SJCRH30 (cell line): ENCODE data around the gene BFSP1. TPM values are rescaled to one million over a fixed set of nuclear protein-coding genes. Genes with fewer than 3 reads are reported as not detected.

Experiments
- DNase-seq, 2 experiments: peaks; one replicate each; pipeline ENCODE4 v3.0.0-alpha.2; 2015 to 2020
- H3K27ac ChIP-seq: fragments of 250-450 bp; sonication (Bioruptor Pico); 2 replicates; pipeline ENCODE4 v1.5.1; 2020; ENCODE audit warnings: mild to moderate bottlenecking, moderate library complexity
- H3K27me3 ChIP-seq: fragments of 250-450 bp; sonication (Bioruptor Pico); 2 replicates; pipeline ENCODE4 v1.5.1; 2020; ENCODE audit warnings: mild to moderate bottlenecking, moderate library complexity
- H3K36me3 ChIP-seq: fragments of 250-450 bp; sonication (Bioruptor Pico); 2 replicates; pipeline ENCODE4 v1.5.1; 2020; ENCODE audit warnings: mild to moderate bottlenecking, moderate library complexity
- H3K4me1 ChIP-seq: fragments of 250-450 bp; sonication (Bioruptor Pico); 2 replicates; pipeline ENCODE4 v1.5.1; 2020; ENCODE audit warnings: mild to moderate bottlenecking, moderate library complexity
- H3K4me3 ChIP-seq: fragments of 250-450 bp; sonication (Bioruptor Pico); 2 replicates; pipeline ENCODE4 v1.5.1; 2020; ENCODE audit warnings: mild to moderate bottlenecking, moderate library complexity
- H3K9me3 ChIP-seq: fragments of 250-450 bp; sonication (Bioruptor Pico); replicated peaks from 2 replicates; pipeline ENCODE4 v1.5.1; 2020; ENCODE audit warnings: mild to moderate bottlenecking, moderate library complexity
- total RNA-seq: library from RNA; depleted of rRNA; stranded (reverse); fragments of >200 nt; shearing (Covaris generic); gene quantifications from 2 replicates; pipeline ENCODE4 v1.2.3, GENCODE V29; 2014

Gene BFSP1
- total RNA-seq, 1 experiment from 2014 or later: not detected

GRCh38 chr20:17503301-17504065 is 27.7 kb downstream of the BFSP1 start:
- no peak for DNase-seq
- H3K4me1 ChIP-seq: peaks cover 3% of the 10 kb centered on the region; the same call in 1 of the 2 replicates
- H3K4me3 ChIP-seq: no peak overlapping the region
- no peaks in the 10 kb centered on the region for H3K36me3 ChIP-seq
- peaks cover 12% of the 10 kb centered on the region; the same call in 1 of the 2 replicates for H3K27me3 ChIP-seq
- H3K27ac ChIP-seq: no peak overlapping the region
- H3K9me3 ChIP-seq: no peaks in the 10 kb centered on the region

GRCh38 chr20:17502105-17502504 is 29.1 kb downstream of the BFSP1 start:
- Histone ChIP-seq H3K4me3 (no peak overlapping the region), H3K27ac (no peak overlapping the region), H3K4me1 (peaks cover 3% of the 10 kb centered on the region; the same call in 1 of the 2 replicates), H3K36me3 (no peaks in the 10 kb centered on the region), H3K9me3 (no peaks in the 10 kb centered on the region), H3K27me3 (peaks cover 13% of the 10 kb centered on the region; the same call in 1 of the 2 replicates)
- DNase-seq: no peak

- no peak overlapping the region for H3K4me3 ChIP-seq
- peaks cover 8% of the 10 kb centered on the region; the same call in 1 of the 2 replicates for H3K27me3 ChIP-seq
- H3K4me1 ChIP-seq: peaks cover 3% of the 10 kb centered on the region; the same call in 1 of the 2 replicates
- no peak for DNase-seq
- no peak overlapping the region for H3K27ac ChIP-seq
- H3K36me3 ChIP-seq: no peaks in the 10 kb centered on the region
- H3K9me3 ChIP-seq: no peaks in the 10 kb centered on the region
Measured at GRCh38 chr20:17501701-17502100, 29.5 kb downstream of the BFSP1 start.

GRCh38 chr20:17500826-17501225 is 30.4 kb downstream of the BFSP1 start:
- no peak for DNase-seq
- Histone ChIP-seq H3K36me3 (no peaks in the 10 kb centered on the region), H3K9me3 (no peaks in the 10 kb centered on the region), H3K27ac (no peak overlapping the region), H3K4me3 (no peak overlapping the region), H3K4me1 (peaks cover 3% of the 10 kb centered on the region; the same call in 1 of the 2 replicates), H3K27me3 (peaks cover 7% of the 10 kb centered on the region; the same call in 1 of the 2 replicates)

- Histone ChIP-seq H3K4me3 (no peak overlapping the region), H3K4me1 (peaks cover 3% of the 10 kb centered on the region; the same call in 1 of the 2 replicates), H3K27me3 (peaks cover 7% of the 10 kb centered on the region; the same call in 1 of the 2 replicates), H3K36me3 (no peaks in the 10 kb centered on the region), H3K27ac (no peak overlapping the region), H3K9me3 (no peaks in the 10 kb centered on the region)
- DNase-seq: no peak
Measured at GRCh38 chr20:17500271-17500670, 30.9 kb downstream of the BFSP1 start.

GRCh38 chr20:17499041-17499440 is 32.1 kb downstream of the BFSP1 start:
- peaks cover 3% of the 10 kb centered on the region; the same call in 1 of the 2 replicates for H3K4me1 ChIP-seq
- no peaks in the 10 kb centered on the region for H3K36me3 ChIP-seq
- no peak overlapping the region for H3K4me3 ChIP-seq
- peaks cover 8% of the 10 kb centered on the region; the same call in 1 of the 2 replicates for H3K27me3 ChIP-seq
- H3K9me3 ChIP-seq: no peaks in the 10 kb centered on the region; the same call in 1 of the 2 replicates
- no peak for DNase-seq
- no peak overlapping the region for H3K27ac ChIP-seq

GRCh38 chr20:17498641-17499040 is 32.5 kb downstream of the BFSP1 start:
- no peak overlapping the region for H3K27ac ChIP-seq
- peaks cover 3% of the 10 kb centered on the region; the same call in 1 of the 2 replicates for H3K4me1 ChIP-seq
- peaks cover 2% of the 10 kb centered on the region; the same call in 1 of the 2 replicates for H3K9me3 ChIP-seq
- H3K4me3 ChIP-seq: no peak overlapping the region
- H3K27me3 ChIP-seq: peaks cover 9% of the 10 kb centered on the region; the same call in 1 of the 2 replicates
- H3K36me3 ChIP-seq: no peaks in the 10 kb centered on the region
- peak; percentile 40 to 60 for DNase-seq

- peaks cover 2% of the 10 kb centered on the region; the same call in 1 of the 2 replicates for H3K9me3 ChIP-seq
- H3K36me3 ChIP-seq: no peaks in the 10 kb centered on the region
- H3K27me3 ChIP-seq: peaks cover 9% of the 10 kb centered on the region; the same call in 1 of the 2 replicates
- DNase-seq: no peak
- peaks cover 3% of the 10 kb centered on the region; the same call in 1 of the 2 replicates for H3K4me1 ChIP-seq
- H3K4me3 ChIP-seq: no peak overlapping the region
- H3K27ac ChIP-seq: no peak overlapping the region
Measured at GRCh38 chr20:17497821-17498580, 33.2 kb downstream of the BFSP1 start.

GRCh38 chr20:17495826-17496225 is 35.4 kb downstream of the BFSP1 start:
- Histone ChIP-seq H3K27ac (no peak overlapping the region), H3K9me3 (peaks cover 2% of the 10 kb centered on the region; the same call in 1 of the 2 replicates), H3K4me3 (no peak overlapping the region), H3K4me1 (peaks cover 3% of the 10 kb centered on the region; the same call in 1 of the 2 replicates), H3K36me3 (no peaks in the 10 kb centered on the region), H3K27me3 (peaks cover 9% of the 10 kb centered on the region; the same call in 1 of the 2 replicates)
- DNase-seq: no peak

GRCh38 chr20:17494201-17494600 is 37.0 kb downstream of the BFSP1 start:
- H3K27ac ChIP-seq: no peak overlapping the region
- H3K9me3 ChIP-seq: peaks cover 2% of the 10 kb centered on the region; the same call in 1 of the 2 replicates
- peaks cover 13% of the 10 kb centered on the region; the same call in 1 of the 2 replicates for H3K27me3 ChIP-seq
- DNase-seq: no peak
- no peak overlapping the region for H3K4me3 ChIP-seq
- no peaks in the 10 kb centered on the region for H3K36me3 ChIP-seq
- peaks cover 3% of the 10 kb centered on the region; the same call in 1 of the 2 replicates for H3K4me1 ChIP-seq

- Histone ChIP-seq H3K27ac (no peak overlapping the region), H3K4me1 (no peaks in the 10 kb centered on the region), H3K36me3 (no peaks in the 10 kb centered on the region), H3K4me3 (no peak overlapping the region), H3K9me3 (peaks cover 2% of the 10 kb centered on the region; the same call in 1 of the 2 replicates), H3K27me3 (peaks cover 9% of the 10 kb centered on the region; the same call in 1 of the 2 replicates)
- DNase-seq: no peak
Measured at GRCh38 chr20:17493173-17493572, 38.0 kb downstream of the BFSP1 start.

- H3K9me3 ChIP-seq: peaks cover 2% of the 10 kb centered on the region; the same call in 1 of the 2 replicates
- H3K27me3 ChIP-seq: peaks cover 7% of the 10 kb centered on the region; the same call in 1 of the 2 replicates
- H3K27ac ChIP-seq: no peak overlapping the region
- no peak for DNase-seq
- H3K36me3 ChIP-seq: no peaks in the 10 kb centered on the region
- no peaks in the 10 kb centered on the region for H3K4me1 ChIP-seq
- H3K4me3 ChIP-seq: no peak overlapping the region
Measured at GRCh38 chr20:17491488-17491887, 39.7 kb downstream of the BFSP1 start.

GRCh38 chr20:17491041-17491440 is 40.1 kb downstream of the BFSP1 start:
- Histone ChIP-seq H3K4me1 (no peaks in the 10 kb centered on the region), H3K36me3 (no peaks in the 10 kb centered on the region), H3K27ac (no peak overlapping the region), H3K9me3 (peaks cover 2% of the 10 kb centered on the region; the same call in 1 of the 2 replicates), H3K27me3 (peaks cover 7% of the 10 kb centered on the region; the same call in 1 of the 2 replicates), H3K4me3 (no peak overlapping the region)
- DNase-seq: no peak

GRCh38 chr20:17490501-17490900 is 40.7 kb downstream of the BFSP1 start:
- H3K4me3 ChIP-seq: no peak overlapping the region
- H3K4me1 ChIP-seq: no peaks in the 10 kb centered on the region
- DNase-seq: no peak
- H3K27ac ChIP-seq: no peak overlapping the region
- H3K27me3 ChIP-seq: peaks cover 7% of the 10 kb centered on the region; the same call in 1 of the 2 replicates
- no peaks in the 10 kb centered on the region for H3K36me3 ChIP-seq
- H3K9me3 ChIP-seq: peaks cover 2% of the 10 kb centered on the region; the same call in 1 of the 2 replicates
